ENCODE measurements around the gene RNF220.

Gene RNF220

GRCh38 chr1:44581205-44581604, 176.2 kb downstream of the RNF220 start:
- no peak for ATAC-seq
- TF ChIP-seq GLIS3 (CRISPR knock-in tag; IDR thresholded peaks at IDR 0.05), result no peak
- TF ChIP-seq CREB5 (CRISPR knock-in tag; IDR thresholded peaks at IDR 0.05; ENCODE audit: low read depth), result no peak

- no peak for ATAC-seq
- no peak for TF ChIP-seq GLIS3 (CRISPR knock-in tag; IDR thresholded peaks at IDR 0.05)
- no peak for TF ChIP-seq PPARA (CRISPR knock-in tag; IDR thresholded peaks at IDR 0.05; ENCODE audit: borderline replicate concordance)
- no peak for TF ChIP-seq OSR1 (CRISPR knock-in tag; IDR thresholded peaks at IDR 0.05)
Observed at GRCh38 chr1:44584167-44584566, 179.1 kb downstream of the RNF220 start.

- no peak for ATAC-seq
- TF ChIP-seq ZNF8 (CRISPR knock-in tag; IDR thresholded peaks at IDR 0.05) (no peak), ARNTL (CRISPR knock-in tag; IDR thresholded peaks at IDR 0.05; ENCODE audit: borderline replicate concordance, low read depth) (no peak), CREB5 (CRISPR knock-in tag; IDR thresholded peaks at IDR 0.05; ENCODE audit: low read depth) (no peak)
Observed at GRCh38 chr1:44585315-44585920, 180.4 kb downstream of the RNF220 start.

GRCh38 chr1:44587796-44588460, 182.9 kb downstream of the RNF220 start:
- no peak for TF ChIP-seq POU6F1 (CRISPR knock-in tag; IDR thresholded peaks at IDR 0.05; ENCODE audit: borderline replicate concordance, low read depth)
- no peak for TF ChIP-seq ISL1 (CRISPR knock-in tag; IDR thresholded peaks at IDR 0.05)
- TF ChIP-seq ZNF565 (CRISPR knock-in tag; conservative IDR thresholded peaks at IDR 0.05; ENCODE audit: low read depth), result no peak
- no peak for TF ChIP-seq CREB5 (CRISPR knock-in tag; IDR thresholded peaks at IDR 0.05; ENCODE audit: low read depth)
- no peak for TF ChIP-seq CSRNP3 (CRISPR knock-in tag; IDR thresholded peaks at IDR 0.05)
- no peak for TF ChIP-seq TSHZ2 (CRISPR knock-in tag; IDR thresholded peaks at IDR 0.05)
- TF ChIP-seq TCF4 (CRISPR knock-in tag; IDR thresholded peaks at IDR 0.05; ENCODE audit: borderline replicate concordance), result no peak
- no peak for TF ChIP-seq GLIS3 (CRISPR knock-in tag; IDR thresholded peaks at IDR 0.05)
- no peak for TF ChIP-seq CSDC2 (CRISPR knock-in tag; IDR thresholded peaks at IDR 0.05)
- no peak for TF ChIP-seq PATZ1 (CRISPR knock-in tag; IDR thresholded peaks at IDR 0.05; ENCODE audit: borderline replicate concordance)
- ATAC-seq, result no peak

All from SK-N-SH treated with all-trans-retinoic acid at 6 μM for 48 hours (cell line).